Stimulated activated CD8-positive, alpha-beta memory T cell treated with anti-CD3 and anti-CD28 coated beads, Interleukin-15, amount 100 ng/mL, for 24 hours (primary cell): ENCODE measurements around the gene PLCZ1.
"Not testable (repeated sequence)": the region's sequence is repeated elsewhere in the genome, so short reads cannot be mapped to it uniquely, and the experiment has no call there.

ENCODE experiments used
- DNase-seq: peaks from one replicate; pipeline ENCODE4 v3.0.0-alpha.2; 2020; ENCODE audit warnings: low read depth

The PLCZ1 gene, protein sequence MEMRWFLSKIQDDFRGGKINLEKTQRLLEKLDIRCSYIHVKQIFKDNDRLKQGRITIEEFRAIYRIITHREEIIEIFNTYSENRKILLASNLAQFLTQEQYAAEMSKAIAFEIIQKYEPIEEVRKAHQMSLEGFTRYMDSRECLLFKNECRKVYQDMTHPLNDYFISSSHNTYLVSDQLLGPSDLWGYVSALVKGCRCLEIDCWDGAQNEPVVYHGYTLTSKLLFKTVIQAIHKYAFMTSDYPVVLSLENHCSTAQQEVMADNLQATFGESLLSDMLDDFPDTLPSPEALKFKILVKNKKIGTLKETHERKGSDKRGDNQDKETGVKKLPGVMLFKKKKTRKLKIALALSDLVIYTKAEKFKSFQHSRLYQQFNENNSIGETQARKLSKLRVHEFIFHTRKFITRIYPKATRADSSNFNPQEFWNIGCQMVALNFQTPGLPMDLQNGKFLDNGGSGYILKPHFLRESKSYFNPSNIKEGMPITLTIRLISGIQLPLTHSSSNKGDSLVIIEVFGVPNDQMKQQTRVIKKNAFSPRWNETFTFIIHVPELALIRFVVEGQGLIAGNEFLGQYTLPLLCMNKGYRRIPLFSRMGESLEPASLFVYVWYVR

DNA sequence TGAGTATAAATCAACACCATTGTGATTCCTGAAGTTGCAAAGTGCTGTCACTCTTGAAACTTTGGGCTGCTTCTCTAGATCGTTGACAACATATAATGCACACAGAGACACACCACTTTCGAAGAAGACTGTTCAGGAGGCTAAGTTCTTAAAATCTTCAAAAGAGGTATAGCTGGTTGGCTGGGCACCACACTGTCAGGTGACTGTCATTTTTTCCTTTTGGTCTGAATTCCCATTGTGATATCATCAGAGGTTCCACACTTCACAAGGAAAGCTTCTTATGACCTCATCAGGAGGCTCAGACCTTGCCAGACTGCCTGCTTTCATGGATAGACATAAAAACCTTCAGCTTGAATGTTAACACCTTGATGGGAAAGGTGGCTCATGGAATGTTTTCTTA, at the start of gene PLCZ1, which contains the start of gene CAPZA3:
PLCZ1 (minus strand) TSS at position 194 of the 400 bp plus-strand sequence. CDS start 641 bp downstream, outside the sequence.
CAPZA3 (plus strand) TSS at position 301 of the 400 bp plus-strand sequence. CDS start 150 bp downstream, outside the sequence.
- no peak for DNase-seq

- not testable (repeated sequence) for DNase-seq
These were observed 47.7 kb upstream of the PLCZ1 start for GRCh38 chr12:18785465-18785864.

DNA sequence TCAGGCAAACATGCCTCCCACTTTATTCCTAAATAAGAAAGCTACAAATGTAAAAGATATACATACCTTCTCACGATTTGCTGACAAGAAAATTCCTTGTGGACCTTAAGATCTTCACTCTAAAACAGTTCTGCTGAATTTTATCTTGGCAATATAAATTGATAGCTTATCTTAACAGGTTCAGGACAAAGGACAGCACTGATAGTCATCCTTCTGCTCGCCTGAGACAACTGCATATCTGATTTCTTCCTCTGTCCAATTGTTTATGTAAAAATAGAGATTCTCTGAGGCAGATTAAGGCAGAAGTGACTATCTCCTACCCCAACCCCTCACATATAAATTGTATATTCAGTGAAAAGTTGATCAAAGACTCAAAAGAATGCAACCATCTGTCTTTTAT, 45.0 kb upstream of the PLCZ1 start:
- DNase-seq: no peak

DNA sequence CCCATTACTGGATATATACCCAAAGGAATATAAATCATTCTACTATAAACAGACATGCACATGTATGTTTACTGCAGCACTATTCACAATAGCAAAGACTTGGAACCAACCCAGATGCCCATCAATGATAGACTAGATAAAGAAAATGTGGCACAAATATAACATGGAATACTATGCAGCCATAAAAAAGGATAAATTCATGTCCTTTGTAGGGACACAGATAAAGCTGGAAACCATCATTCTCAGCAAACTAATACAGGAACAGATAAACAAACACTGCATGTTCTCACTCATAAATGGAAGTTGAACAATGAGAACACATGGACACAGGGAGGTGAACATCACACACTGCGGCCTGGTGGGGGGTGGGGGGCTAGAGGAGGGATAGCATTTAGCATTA, 28.7 kb upstream of the PLCZ1 start:
- DNase-seq: not testable (repeated sequence)

- no peak for DNase-seq
These were observed 17.5 kb upstream of the PLCZ1 start for GRCh38 chr12:18755341-18755740.

DNA sequence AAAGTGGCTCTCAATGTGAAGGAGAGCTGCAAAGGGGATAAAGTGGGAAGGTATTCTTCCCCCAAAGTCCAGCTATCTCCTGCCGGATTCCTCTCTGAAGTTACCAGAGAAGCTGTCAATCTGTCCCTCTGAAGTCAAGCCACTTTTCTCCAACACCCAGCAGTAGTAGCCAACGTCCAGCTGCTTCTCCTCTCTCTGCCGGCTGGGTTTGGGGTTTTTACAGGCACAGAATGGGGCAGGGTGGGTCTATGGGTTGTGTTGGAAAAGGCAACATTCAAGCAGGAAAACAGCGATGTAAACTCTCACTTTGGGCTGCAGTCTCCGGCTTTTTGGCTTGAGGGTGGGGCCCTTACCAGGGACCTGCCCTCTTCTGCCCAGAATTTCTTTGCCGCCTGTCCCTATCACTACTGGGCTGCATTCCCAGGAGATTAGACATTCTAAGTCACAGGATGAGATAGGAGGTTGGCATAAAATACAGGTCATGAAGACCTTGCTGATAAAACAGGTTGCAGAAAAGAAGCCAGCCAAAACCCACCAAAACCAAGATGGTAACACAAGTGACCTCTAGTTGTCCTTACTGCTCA, 16.4 kb upstream of the PLCZ1 start:
- no peak for DNase-seq

DNA sequence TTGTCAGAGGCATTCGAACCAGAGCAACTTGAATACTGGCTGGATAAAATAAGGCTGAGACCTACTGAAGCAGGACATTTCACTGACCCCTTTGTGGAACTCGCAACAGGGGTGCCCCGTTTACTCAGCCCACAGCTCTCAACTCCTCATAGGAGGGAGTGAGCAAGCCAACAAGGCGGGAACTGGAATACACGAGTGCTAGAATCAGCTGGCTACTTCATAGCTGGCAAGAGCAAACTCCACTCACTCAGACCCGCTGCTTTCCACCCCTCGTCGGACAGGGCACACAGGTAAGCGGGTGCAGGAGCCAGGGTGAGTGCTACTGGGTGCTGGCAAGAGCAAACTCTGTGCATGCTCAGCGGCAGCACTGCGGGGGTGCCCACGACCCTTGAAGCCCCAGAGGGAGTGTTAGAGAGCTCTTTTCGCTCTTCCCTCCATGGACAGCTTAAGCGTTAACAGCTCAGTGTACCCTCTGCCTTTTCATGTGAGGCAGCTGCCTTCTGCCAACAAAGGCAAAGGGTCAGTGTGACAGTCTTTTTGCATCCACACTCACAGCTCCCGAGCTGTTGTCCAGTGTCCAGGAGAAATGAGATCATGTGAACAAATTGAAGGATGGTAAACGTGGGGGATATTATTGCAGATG, 15.8 kb upstream of the PLCZ1 start:
- no peak for DNase-seq

DNA sequence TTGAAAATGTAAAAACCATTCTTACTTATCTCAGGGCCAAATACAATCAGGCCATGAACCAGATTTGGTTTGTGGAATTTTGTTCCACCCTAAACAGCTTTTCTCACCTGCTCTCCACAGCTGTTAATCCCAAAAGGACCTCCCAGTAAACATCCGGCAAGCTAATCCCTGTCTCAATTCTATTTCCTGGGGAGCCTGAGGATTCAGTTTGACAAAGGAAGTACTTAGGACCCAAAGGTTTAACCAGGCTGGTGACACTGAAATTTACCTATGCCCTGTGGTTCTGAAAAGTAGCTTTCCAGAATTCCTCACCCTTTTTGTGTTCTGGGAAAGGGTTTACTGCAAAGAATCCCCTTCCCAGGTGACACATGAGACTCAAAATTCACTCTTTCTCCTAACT, 15.1 kb upstream of the PLCZ1 start:
- no peak for DNase-seq

DNA sequence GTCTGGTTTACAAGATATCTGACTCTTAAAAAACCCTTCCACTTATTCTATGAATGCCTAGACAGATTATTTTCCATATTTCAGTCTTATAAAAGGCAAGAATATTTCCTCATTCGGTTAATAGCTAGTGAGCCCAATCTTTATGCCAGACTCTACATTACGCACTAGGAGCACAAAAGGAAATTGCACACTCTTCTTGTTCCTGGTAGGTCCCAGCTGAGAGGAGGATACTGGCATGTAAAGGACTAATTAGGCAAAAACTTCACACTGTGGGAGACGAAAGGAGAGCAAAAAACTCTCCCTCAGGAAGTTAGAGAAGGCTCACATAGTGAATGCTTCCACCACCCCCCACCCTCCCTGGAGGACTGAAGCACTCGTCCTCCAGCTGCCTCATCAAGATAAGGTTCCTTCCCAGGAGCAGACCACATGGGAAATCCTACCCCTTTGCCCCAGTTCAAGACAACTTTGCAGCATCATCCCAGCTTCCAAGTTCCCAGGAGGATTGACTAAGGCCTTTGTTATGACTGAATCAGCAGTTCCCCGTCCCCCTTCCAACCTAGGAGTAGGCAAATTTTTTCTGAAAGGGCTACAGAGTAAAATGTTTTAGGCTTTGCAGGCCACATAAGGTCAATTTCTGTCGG, 14.6 kb upstream of the PLCZ1 start:
- DNase-seq: no peak

DNA sequence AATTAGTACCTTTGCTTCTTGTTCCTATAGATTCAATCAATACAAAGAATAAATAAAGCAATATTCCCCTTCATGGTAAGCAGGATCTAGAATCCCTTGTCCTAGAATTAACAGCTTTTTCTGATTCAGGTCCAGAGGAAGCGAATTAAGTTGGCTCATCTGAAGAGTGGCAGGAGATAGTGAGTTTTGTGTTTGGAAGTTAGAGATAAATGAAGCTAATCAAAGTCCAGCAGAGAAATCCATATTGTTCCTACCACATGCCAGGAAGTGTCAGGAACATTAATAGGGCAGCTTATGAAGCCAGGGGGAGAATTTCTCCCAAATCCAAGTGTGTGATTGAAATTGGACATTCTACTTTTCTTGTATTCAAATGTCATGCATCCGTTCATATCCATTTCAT, 14.1 kb upstream of the PLCZ1 start:
- no peak for DNase-seq

- no peak for DNase-seq
These were observed 12.3 kb upstream of the PLCZ1 start for GRCh38 chr12:18750085-18750484.

DNA sequence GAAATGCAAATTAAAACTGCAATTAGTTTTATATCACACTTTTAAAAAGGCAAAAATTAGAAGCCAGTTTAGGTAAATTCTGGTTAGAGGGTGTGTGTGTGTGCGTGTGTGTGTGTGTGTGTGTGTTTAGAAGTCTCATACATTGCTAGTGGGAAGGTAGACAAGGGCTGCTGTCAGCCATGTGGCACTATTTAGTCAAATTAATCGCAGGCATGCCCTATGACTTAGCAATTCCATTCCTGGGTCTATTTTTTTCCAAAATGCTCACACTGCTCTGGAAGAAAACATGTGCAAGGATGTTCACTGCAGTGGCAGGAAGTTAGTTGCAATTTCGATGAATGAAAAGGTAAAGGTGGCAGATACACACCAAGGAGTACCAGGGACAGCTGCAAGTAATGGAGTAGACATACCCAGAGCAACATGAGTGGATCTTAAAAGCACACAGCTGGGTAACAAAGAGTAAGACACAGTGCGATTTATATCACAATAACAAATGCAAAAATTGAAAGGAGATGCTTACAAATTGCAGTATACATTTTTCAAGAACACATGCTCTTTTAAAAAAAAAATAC, 11.7 kb upstream of the PLCZ1 start:
- no peak for DNase-seq

- DNase-seq: no peak
These were observed 10.1 kb upstream of the PLCZ1 start for GRCh38 chr12:18747895-18748294.

GRCh38 chr12:18731156-18731555, 6.7 kb downstream of the PLCZ1 start:
- DNase-seq: no peak

GRCh38 chr12:18723752-18724151, 14.1 kb downstream of the PLCZ1 start:
- DNase-seq: no peak

- DNase-seq: no peak
These were observed 16.4 kb downstream of the PLCZ1 start for GRCh38 chr12:18721452-18721851.

DNA sequence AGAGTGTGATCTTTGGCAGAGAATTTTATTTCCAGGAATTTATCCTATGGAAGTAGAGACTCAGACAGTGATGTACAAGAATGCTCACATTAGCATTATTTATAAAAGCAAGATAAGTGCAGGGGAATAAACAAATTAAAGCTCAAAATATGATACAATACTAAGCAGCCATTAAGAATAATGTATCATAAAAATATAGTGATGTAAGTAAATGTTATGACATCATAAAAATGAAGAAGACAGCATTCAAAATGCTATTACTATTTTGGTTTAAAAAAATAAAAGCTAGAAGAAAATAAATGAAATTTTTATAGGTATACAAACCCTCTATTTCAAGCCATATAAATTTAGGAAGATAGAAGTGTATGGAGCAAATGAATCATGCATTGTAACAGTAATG, 17.1 kb downstream of the PLCZ1 start:
- DNase-seq: no peak

DNA sequence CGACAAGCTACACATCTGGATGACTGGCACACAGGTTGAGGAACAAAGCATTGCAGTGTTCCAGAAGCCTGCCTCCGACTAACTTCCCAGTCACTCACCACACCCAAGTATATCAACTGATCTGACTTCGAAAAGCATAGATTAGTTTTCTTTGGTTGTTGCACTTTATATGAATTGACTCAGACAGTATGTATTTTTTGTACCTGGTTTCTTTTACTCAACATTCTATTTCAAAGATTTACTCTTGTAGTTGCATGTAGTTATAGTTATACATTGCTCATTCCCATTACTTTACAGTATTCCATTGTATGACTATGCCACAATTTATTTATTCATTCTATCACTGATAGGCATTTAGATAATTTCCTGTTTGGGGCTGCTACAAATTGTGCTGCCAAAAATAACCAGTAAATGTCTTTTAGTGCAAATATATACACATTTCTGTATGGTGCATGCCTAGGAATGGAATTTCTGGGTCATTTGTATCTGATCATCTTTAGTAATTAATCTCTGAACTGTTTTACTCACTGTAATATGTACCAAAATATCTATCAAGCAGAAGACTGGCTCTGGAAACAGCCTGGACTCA, 17.8 kb downstream of the PLCZ1 start:
- no peak for DNase-seq

DNA sequence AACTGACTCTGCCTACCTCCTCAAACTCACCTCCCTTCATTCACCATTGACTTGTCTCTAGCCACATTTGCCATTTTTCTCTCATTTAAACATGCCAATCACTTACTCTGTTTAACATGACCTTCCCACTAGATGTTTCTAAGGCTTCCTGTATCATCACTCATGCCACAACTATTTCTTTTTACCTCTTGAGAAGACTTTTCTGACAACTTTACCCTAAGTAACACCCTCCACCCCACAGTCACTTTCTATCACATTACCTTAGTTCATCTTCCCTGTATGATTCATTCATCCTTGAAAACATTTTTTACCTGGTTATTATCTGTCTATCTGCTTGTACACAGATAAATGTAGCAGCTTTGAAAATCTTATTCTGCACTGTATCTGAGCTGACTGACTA, 19.4 kb downstream of the PLCZ1 start:
- no peak for DNase-seq

DNA sequence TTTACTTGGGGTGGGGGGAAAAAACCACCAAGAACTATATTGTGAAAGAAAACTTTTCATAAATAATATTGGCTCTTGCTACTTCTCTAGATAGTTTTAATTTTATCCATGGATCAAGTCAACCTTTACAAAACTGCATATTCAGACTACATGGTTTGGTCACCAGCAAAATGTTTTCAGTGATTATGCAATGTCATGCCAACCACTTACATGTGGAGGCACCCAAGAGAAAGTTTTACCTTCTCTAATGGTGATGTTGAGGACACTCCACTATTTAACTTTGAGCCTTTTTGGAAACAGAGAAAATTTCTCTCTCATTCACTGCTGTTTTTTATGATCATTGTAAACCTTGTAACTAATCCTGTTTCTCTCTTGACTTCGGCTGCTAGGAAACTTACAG, 21.6 kb downstream of the PLCZ1 start:
- DNase-seq: no peak

DNA sequence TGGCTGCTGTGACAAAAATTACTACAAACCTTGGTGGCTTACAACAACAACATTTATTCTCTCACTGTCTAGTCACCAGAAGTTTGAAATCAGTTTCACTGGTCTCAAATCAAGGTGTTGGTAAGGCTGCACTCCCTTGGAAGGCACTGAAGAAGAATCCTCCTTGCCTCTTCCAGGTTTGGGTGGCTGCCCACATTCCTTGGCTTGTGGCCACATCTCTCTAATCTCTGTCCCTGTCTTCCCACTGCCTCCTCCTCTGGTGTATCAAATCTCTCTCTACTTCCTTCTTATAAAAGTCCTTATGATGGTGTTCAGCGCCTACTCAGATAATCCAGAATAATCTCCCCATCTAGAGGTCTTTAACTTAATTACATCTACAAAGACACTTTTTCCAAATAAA, 31.0 kb downstream of the PLCZ1 start:
- no peak for DNase-seq
